Astrocyte (in vitro differentiated cells and primary cell): ENCODE data around the gene LIN9. TPM values are rescaled to one million over a fixed set of nuclear protein-coding genes. Genes with fewer than 3 reads are reported as not detected.

ENCODE experiments used
- DNase-seq: peaks from one replicate; pipeline ENCODE4 v3.0.0-alpha.2; 2010; ENCODE audit warnings: low read depth
- FAIRE-seq: peaks from 2 replicates; lab custom pipeline; 2011; peaks lifted over from hg19 to GRCh38; lab: Jason Lieb, UNC
- H2AFZ ChIP-seq: 2 replicates; pipeline ENCODE4 v1.6.0; 2012; ENCODE audit warnings: low read depth, low read length, inconsistent platforms
- H3K27ac ChIP-seq: 2 replicates; pipeline ENCODE4 v1.5.1; 2011; ENCODE audit warnings: low read depth, low read length, inconsistent platforms
- H3K27me3 ChIP-seq: 2 replicates; pipeline ENCODE4 v1.6.0; 2011; ENCODE audit warnings: low read length, inconsistent platforms; ENCODE audit not compliant: insufficient read depth
- H3K36me3 ChIP-seq: 2 replicates; pipeline ENCODE4 v1.5.1; 2011; ENCODE audit warnings: low read length, inconsistent platforms; ENCODE audit not compliant: insufficient read depth
- H3K4me1 ChIP-seq: 2 replicates; pipeline ENCODE4 v1.5.1; 2011; ENCODE audit warnings: low read length, inconsistent platforms; ENCODE audit not compliant: insufficient read depth
- H3K4me2 ChIP-seq: 2 replicates; pipeline ENCODE4 v1.6.0; 2012; ENCODE audit warnings: low read length, inconsistent platforms
- H3K4me3 ChIP-seq: 2 replicates; pipeline ENCODE4 v1.5.1; 2011; ENCODE audit warnings: low read depth, mild to moderate bottlenecking, low read length, inconsistent platforms; ENCODE audit not compliant: insufficient read depth
- H3K79me2 ChIP-seq: 2 replicates; pipeline ENCODE4 v1.6.0; 2012; ENCODE audit warnings: mild to moderate bottlenecking, low read length, inconsistent platforms; ENCODE audit not compliant: insufficient read depth
- H3K9ac ChIP-seq: 2 replicates; pipeline ENCODE4 v1.6.0; 2012; ENCODE audit warnings: mild to moderate bottlenecking, low read length, inconsistent platforms
- H3K9me3 ChIP-seq: 2 replicates; pipeline ENCODE4 v1.5.1; 2012; ENCODE audit warnings: low read depth, mild to moderate bottlenecking, low read length, inconsistent platforms; ENCODE audit not compliant: insufficient read depth
- H4K20me1 ChIP-seq: 2 replicates; pipeline ENCODE4 v1.6.0; 2012; ENCODE audit warnings: low read length, inconsistent platforms; ENCODE audit not compliant: insufficient read depth
- H3K27ac Mint-ChIP-seq: one replicate; pipeline ENCODE4 v1.8.0; 2021; ENCODE audit warnings: mild to moderate bottlenecking, mixed read lengths; ENCODE audit not compliant: unreplicated experiment
- H3K27me3 Mint-ChIP-seq: one replicate; pipeline ENCODE4 v1.8.0; 2021; ENCODE audit warnings: low read depth, mixed read lengths; ENCODE audit not compliant: unreplicated experiment
- H3K36me3 Mint-ChIP-seq: one replicate; pipeline ENCODE4 v1.8.0; 2021; ENCODE audit warnings: low read depth, mixed read lengths; ENCODE audit not compliant: unreplicated experiment
- H3K4me1 Mint-ChIP-seq: one replicate; pipeline ENCODE4 v1.8.0; 2021; ENCODE audit warnings: low read depth, mixed read lengths; ENCODE audit not compliant: unreplicated experiment
- H3K4me3 Mint-ChIP-seq: one replicate; pipeline ENCODE4 v1.8.0; 2021; ENCODE audit warnings: mild to moderate bottlenecking, moderate library complexity, mixed read lengths; ENCODE audit not compliant: unreplicated experiment
- H3K9me3 Mint-ChIP-seq: one replicate; pipeline ENCODE4 v1.8.0; 2021; ENCODE audit warnings: mild to moderate bottlenecking, mixed read lengths; ENCODE audit not compliant: unreplicated experiment
- EZH2 ChIP-seq: IDR thresholded peaks from 2 replicates; pipeline ENCODE4 v1.6.1; 2012; ENCODE audit warnings: mild to moderate bottlenecking, low read length, inconsistent platforms; ENCODE audit not compliant: insufficient read depth
- total RNA-seq: library from RNA; stranded (reverse); gene quantifications from 2 replicates; pipeline ENCODE4 v1.2.1, GENCODE V29; 2021
- TF ChIP-seq, protein P1 (sequence below): IDR thresholded peaks from 2 replicates; pipeline ENCODE4 v1.5.1; 2011; ENCODE audit warnings: low read depth, mild to moderate bottlenecking, inconsistent platforms, low read length, moderate library complexity; ENCODE audit not compliant: insufficient read depth

Gene LIN9
- total RNA-seq, 1 donor from 2014 or later: 4.0 TPM

DNA sequence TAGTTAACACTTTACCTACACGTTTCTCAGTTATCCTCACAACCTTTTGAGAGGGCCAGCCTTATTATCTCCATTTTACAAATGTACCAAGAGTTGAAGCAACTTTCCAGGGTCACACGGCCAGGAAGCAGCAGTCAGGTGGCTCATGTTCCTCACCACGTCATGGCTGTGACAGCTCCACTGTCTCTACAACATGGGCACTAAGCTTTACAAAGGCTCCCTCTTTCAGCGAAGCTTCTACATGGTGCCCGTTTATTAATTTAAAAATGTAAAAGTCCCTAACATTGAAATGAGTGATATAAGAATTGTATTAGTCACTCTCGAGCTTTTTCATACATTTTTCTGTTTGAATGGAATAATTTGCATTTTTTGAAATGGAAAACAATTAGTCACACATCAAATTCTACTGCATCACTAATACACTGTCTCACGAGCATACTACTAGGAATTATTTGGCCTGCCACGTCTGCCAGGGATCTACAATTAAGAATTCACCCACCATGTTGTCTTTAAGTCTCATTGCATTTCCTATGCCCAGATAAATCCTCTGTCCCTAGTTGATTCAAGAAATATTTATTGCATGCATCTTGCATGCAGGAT is 28.4 kb upstream of the LIN9 start:
- no peaks in the 10 kb centered on the region for H3K4me1 Mint-ChIP-seq
- FAIRE-seq (no peak), DNase-seq (no peak)
- H3K36me3 Mint-ChIP-seq: peaks cover 2% of the 10 kb centered on the region
- H3K36me3 ChIP-seq: no peaks in the 10 kb centered on the region
- TF ChIP-seq EZH2: no peak
- TF ChIP-seq, protein P1, sequence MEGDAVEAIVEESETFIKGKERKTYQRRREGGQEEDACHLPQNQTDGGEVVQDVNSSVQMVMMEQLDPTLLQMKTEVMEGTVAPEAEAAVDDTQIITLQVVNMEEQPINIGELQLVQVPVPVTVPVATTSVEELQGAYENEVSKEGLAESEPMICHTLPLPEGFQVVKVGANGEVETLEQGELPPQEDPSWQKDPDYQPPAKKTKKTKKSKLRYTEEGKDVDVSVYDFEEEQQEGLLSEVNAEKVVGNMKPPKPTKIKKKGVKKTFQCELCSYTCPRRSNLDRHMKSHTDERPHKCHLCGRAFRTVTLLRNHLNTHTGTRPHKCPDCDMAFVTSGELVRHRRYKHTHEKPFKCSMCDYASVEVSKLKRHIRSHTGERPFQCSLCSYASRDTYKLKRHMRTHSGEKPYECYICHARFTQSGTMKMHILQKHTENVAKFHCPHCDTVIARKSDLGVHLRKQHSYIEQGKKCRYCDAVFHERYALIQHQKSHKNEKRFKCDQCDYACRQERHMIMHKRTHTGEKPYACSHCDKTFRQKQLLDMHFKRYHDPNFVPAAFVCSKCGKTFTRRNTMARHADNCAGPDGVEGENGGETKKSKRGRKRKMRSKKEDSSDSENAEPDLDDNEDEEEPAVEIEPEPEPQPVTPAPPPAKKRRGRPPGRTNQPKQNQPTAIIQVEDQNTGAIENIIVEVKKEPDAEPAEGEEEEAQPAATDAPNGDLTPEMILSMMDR: no peak
- no peaks in the 10 kb centered on the region for H3K27me3 ChIP-seq
- no peak overlapping the region for H3K4me3 Mint-ChIP-seq
- H3K4me1 ChIP-seq: no peaks in the 10 kb centered on the region
- H4K20me1 ChIP-seq: no peaks in the 10 kb centered on the region
- no peaks in the 10 kb centered on the region for H3K9me3 ChIP-seq
- no peak overlapping the region for H3K27ac ChIP-seq
- H3K27ac Mint-ChIP-seq: no peak overlapping the region
- H3K79me2 ChIP-seq: no peaks in the 10 kb centered on the region
- H3K4me3 ChIP-seq: no peak overlapping the region
- H2AFZ ChIP-seq: no peak overlapping the region
- no peak overlapping the region for H3K9ac ChIP-seq
- no peaks in the 10 kb centered on the region for H3K27me3 Mint-ChIP-seq
- no peak overlapping the region for H3K4me2 ChIP-seq
- peaks cover 5% of the 10 kb centered on the region for H3K9me3 Mint-ChIP-seq

DNA sequence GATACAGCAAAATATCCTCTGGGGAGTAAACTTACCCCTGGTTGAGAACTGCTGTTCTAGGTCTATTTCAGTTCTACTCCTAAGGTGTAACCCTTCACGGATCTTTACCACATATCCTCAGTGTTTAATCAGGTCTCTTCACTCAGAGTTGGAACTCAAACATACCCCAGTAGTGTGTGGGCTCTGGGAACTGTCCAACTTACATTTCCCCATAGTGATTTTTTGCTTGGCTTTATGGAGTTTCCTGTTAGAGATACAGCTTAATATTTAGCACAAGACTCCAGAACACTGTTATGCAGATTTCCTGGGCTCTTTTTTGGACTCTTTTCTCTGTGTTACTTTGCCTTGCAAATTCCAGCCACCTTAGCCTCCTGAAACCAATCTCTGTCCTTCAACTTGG is 26.7 kb upstream of the LIN9 start:
- Histone ChIP-seq H2AFZ (no peak overlapping the region), H3K4me2 (no peak overlapping the region), H3K4me1 (no peaks in the 10 kb centered on the region), H3K27ac (no peak overlapping the region), H3K9ac (no peak overlapping the region), H3K36me3 (no peaks in the 10 kb centered on the region), H4K20me1 (no peaks in the 10 kb centered on the region), H3K4me3 (no peak overlapping the region), H3K27me3 (no peaks in the 10 kb centered on the region), H3K9me3 (no peaks in the 10 kb centered on the region), H3K79me2 (no peaks in the 10 kb centered on the region)
- Mint-ChIP-seq H3K4me3 (no peak overlapping the region), H3K9me3 (peaks cover 4% of the 10 kb centered on the region), H3K36me3 (no peaks in the 10 kb centered on the region), H3K27me3 (no peaks in the 10 kb centered on the region), H3K4me1 (no peaks in the 10 kb centered on the region), H3K27ac (no peak overlapping the region)
- TF ChIP-seq, protein P1: no peak
- DNase-seq: no peak
- no peak for FAIRE-seq

DNA sequence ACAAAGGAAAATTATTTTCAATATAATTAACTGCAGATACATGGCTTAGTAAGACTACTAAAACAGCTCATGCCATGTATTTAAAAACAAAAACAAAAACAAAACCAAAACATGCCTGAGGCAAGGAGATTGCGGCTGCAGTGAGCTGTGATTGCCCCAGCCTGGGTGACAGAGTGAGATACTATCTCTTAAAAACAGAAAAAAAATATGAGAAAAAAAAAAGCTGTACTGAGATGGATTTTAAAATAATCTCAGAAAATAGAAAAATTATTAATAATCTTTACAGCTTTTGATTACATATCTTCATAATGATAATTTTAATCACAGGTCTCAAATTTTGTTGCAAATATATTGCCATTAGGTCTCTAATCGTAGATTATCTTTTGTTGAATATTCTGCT is 24.0 kb upstream of the LIN9 start:
- DNase-seq (no peak), FAIRE-seq (no peak)
- no peaks in the 10 kb centered on the region for H3K4me1 Mint-ChIP-seq

More for the DNA sequence above, 24.0 kb upstream of the LIN9 start:
- Histone ChIP-seq H3K9ac (peak overlapping the region; percentile 42), H2AFZ (peak overlapping the region; percentile 80), H3K27ac (no peak overlapping the region), H4K20me1 (no peaks in the 10 kb centered on the region), H3K4me1 (no peaks in the 10 kb centered on the region), H3K79me2 (no peaks in the 10 kb centered on the region), H3K4me3 (no peak overlapping the region), H3K27me3 (no peaks in the 10 kb centered on the region), H3K9me3 (no peaks in the 10 kb centered on the region), H3K36me3 (no peaks in the 10 kb centered on the region), H3K4me2 (peak overlapping the region; percentile 74)
- Mint-ChIP-seq H3K27me3 (no peaks in the 10 kb centered on the region), H3K4me3 (no peak overlapping the region), H3K9me3 (no peaks in the 10 kb centered on the region), H3K36me3 (no peaks in the 10 kb centered on the region), H3K27ac (no peak overlapping the region)
- TF ChIP-seq EZH2: no peak
- TF ChIP-seq, protein P1: no peak
